Keratinocyte (primary cell): ENCODE measurements around the gene TRAPPC1. TPM values are rescaled to one million over a fixed set of nuclear protein-coding genes. Genes with fewer than 3 reads are reported as not detected.
A peak's percentile ranks its signal among the peaks of the same experiment; 100 is the strongest.

Experiments used
- DNase-seq: peaks from one replicate; pipeline ENCODE4 v3.0.0-alpha.2; 2011; ENCODE audit warnings: low read depth, missing footprints, low spot score
- FAIRE-seq: peaks from 2 replicates; lab custom pipeline; 2011; peaks lifted over from hg19 to GRCh38; lab: Jason Lieb, UNC
- H2AFZ ChIP-seq: 2 replicates; pipeline ENCODE4 v1.6.0; 2012; ENCODE audit warnings: low read length, control low read depth, inconsistent platforms; ENCODE audit not compliant: control insufficient read depth
- H3K27ac ChIP-seq: 2 replicates; pipeline ENCODE4 v1.5.1; 2011; ENCODE audit warnings: low read length; ENCODE audit not compliant: control insufficient read depth, insufficient read depth
- H3K27me3 ChIP-seq: 3 replicates; pipeline ENCODE4 v1.6.0; 2011; ENCODE audit warnings: low read length; ENCODE audit not compliant: control insufficient read depth, insufficient read depth; ENCODE audit errors: extremely low read depth
- H3K36me3 ChIP-seq, 2 experiments: 2 replicates in 1 of 2; 3 replicates in 1 of 2; pipeline ENCODE4 v1.5.1; 2011; ENCODE audit warnings: low read length in 2 of 2, mild to moderate bottlenecking in 1 of 2; ENCODE audit not compliant: control insufficient read depth in 2 of 2, insufficient read depth in 2 of 2; ENCODE audit errors: extremely low read depth in 1 of 2
- H3K4me1 ChIP-seq: 3 replicates; pipeline ENCODE4 v1.5.1; 2011; ENCODE audit warnings: low read length; ENCODE audit not compliant: control insufficient read depth, insufficient read depth; ENCODE audit errors: extremely low read depth
- H3K4me2 ChIP-seq: 3 replicates; pipeline ENCODE4 v1.6.0; 2011; ENCODE audit warnings: low read depth, low read length; ENCODE audit not compliant: control insufficient read depth, insufficient read depth; ENCODE audit errors: extremely low read depth
- H3K4me3 ChIP-seq, 3 experiments: fragments of 200-600 bp in 1 of 3; sonication (generic) in 1 of 3; 2 replicates in 2 of 3; 3 replicates in 1 of 3; pipeline ENCODE4 v1.5.1; 2011 to 2016; ENCODE audit warnings: low read length in 3 of 3, mild to moderate bottlenecking in 3 of 3, control low read depth in 2 of 3, inconsistent platforms in 1 of 3, low read depth in 1 of 3, mixed read lengths in 1 of 3, mixed run types in 1 of 3, moderate library complexity in 1 of 3; ENCODE audit not compliant: control insufficient read depth in 2 of 3, insufficient read depth in 2 of 3; ENCODE audit errors: extremely low read depth in 1 of 3
- H3K79me2 ChIP-seq: 2 replicates; pipeline ENCODE4 v1.6.0; 2012; ENCODE audit warnings: low read length; ENCODE audit not compliant: control insufficient read depth, insufficient read depth
- H3K9ac ChIP-seq: 3 replicates; pipeline ENCODE4 v1.6.0; 2011; ENCODE audit warnings: low read length; ENCODE audit not compliant: control insufficient read depth, insufficient read depth; ENCODE audit errors: extremely low read depth
- H3K9me1 ChIP-seq: 3 replicates; pipeline ENCODE4 v1.6.0; 2011; ENCODE audit warnings: low read length; ENCODE audit not compliant: control insufficient read depth, insufficient read depth; ENCODE audit errors: extremely low read depth
- H3K9me3 ChIP-seq: 2 replicates; pipeline ENCODE4 v1.5.1; 2012; ENCODE audit warnings: low read depth, low read length; ENCODE audit not compliant: control insufficient read depth
- H4K20me1 ChIP-seq: 3 replicates; pipeline ENCODE4 v1.6.0; 2011; ENCODE audit warnings: low read length; ENCODE audit not compliant: control insufficient read depth, insufficient read depth; ENCODE audit errors: extremely low read depth
- CTCF ChIP-seq, 3 experiments: IDR thresholded peaks in 1 of 3; conservative IDR thresholded peaks in 1 of 3; optimal IDR thresholded peaks in 1 of 3; 2 replicates in 2 of 3; 3 replicates in 1 of 3; pipeline versions ENCODE3 to v1.5.1; 2011; ENCODE audit warnings: low read length in 3 of 3, mild to moderate bottlenecking in 3 of 3, moderate library complexity in 2 of 3, control low read depth in 1 of 3, inconsistent platforms in 1 of 3; ENCODE audit not compliant: insufficient read depth in 2 of 3; ENCODE audit errors: extremely low read depth in 1 of 3
- EZH2 ChIP-seq: IDR thresholded peaks from one replicate; pipeline ENCODE4 v1.6.1; 2012; ENCODE audit warnings: inconsistent platforms, mild to moderate bottlenecking, low read length, moderate library complexity
- dilution Hi-C: fragments of 300-500 bp; cut with MboI; formaldehyde crosslinking; loops from one replicate; pipeline ENCODE4 v1.7.0; 2020; ENCODE audit warnings: low sequenced_read_pairs; ENCODE audit not compliant: extremely low pct_ligation_motif_present
- polyA plus RNA-seq, 5 experiments: library from polyadenylated mRNA; depleted of rRNA in 3 of 5; stranded (reverse) in 3 of 5; stranded (forward) in 1 of 5; unstranded in 1 of 5; fragments of >200 nt; gene quantifications; 1 replicate in 1 of 5; 2 replicates in 3 of 5; 3 replicates in 1 of 5; pipeline versions ENCODE4 v1.2.1 to v1.2.3, GENCODE V29; 2011 to 2012; ENCODE audit warnings: missing spikeins in 2 of 5, low read depth in 1 of 5, low replicate concordance in 1 of 5

The TRAPPC1 gene
- polyA plus RNA-seq, 1 donor (not counting 4 experiments of a cell fraction or from before 2014, with no cell fraction given), result 128 TPM

GRCh38 chr17:7889166-7889955, 42.4 kb downstream of the TRAPPC1 start:
- DNase-seq, result peak; percentile 75
- H3K9me3 ChIP-seq, result no peaks in the 10 kb centered on the region
- H3K4me1 ChIP-seq, result peaks cover 31% of the 10 kb centered on the region
- peak overlapping the region; percentile 88 for H3K4me2 ChIP-seq
- peak overlapping the region; percentile 87 for H3K9ac ChIP-seq
- H3K4me3 ChIP-seq, result peak overlapping the region in 2 of 3 experiments; percentile 61 to 76
- peaks cover 18% of the 10 kb centered on the region for H3K79me2 ChIP-seq
- FAIRE-seq, result peak; percentile 70
- no peaks in the 10 kb centered on the region for H3K9me1 ChIP-seq
- H3K27ac ChIP-seq, result peak overlapping the region; percentile 89
- H3K27me3 ChIP-seq, result no peaks in the 10 kb centered on the region
- dilution Hi-C loops, result no loop called here
- no peak overlapping the region for H2AFZ ChIP-seq
- no peaks in the 10 kb centered on the region for H4K20me1 ChIP-seq
- no peak for TF ChIP-seq EZH2
- TF ChIP-seq CTCF (optimal IDR thresholded peaks at IDR 0.05 in 1 of 3, IDR thresholded peaks at IDR 0.05 in 1 of 3, conservative IDR thresholded peaks at IDR 0.05 in 1 of 3; ENCODE audit: extremely low read depth in 1 of 3, insufficient read depth in 2 of 3, low read length in 3 of 3), result peak; percentile 39 to 53 (median 46)
- H3K36me3 ChIP-seq, result peaks cover 20 to 36% of the 10 kb centered on the region in 2 experiments

- H3K4me3 ChIP-seq, result peak within 1 kb of the TSS; percentile 57 to 76 (median 61)
- DNase-seq, result no peak
- no peaks in the 10 kb centered on the region for H3K9me1 ChIP-seq
- no peaks in the 10 kb centered on the region for H4K20me1 ChIP-seq
- H2AFZ ChIP-seq, result peak within 1 kb of the TSS; percentile 79
- peaks cover 11 to 26% of the 10 kb centered on the region in 2 experiments for H3K36me3 ChIP-seq
- dilution Hi-C loops, result no loop called here
- TF ChIP-seq EZH2 (no peak), CTCF (optimal IDR thresholded peaks at IDR 0.05 in 1 of 3, IDR thresholded peaks at IDR 0.05 in 1 of 3, conservative IDR thresholded peaks at IDR 0.05 in 1 of 3; ENCODE audit: extremely low read depth in 1 of 3, insufficient read depth in 2 of 3, low read length in 3 of 3) (no peak)
- peak; percentile 89 for FAIRE-seq
- peaks cover 35% of the 10 kb centered on the region for H3K4me1 ChIP-seq
- peak within 1 kb of the TSS; percentile 88 for H3K4me2 ChIP-seq
- H3K9me3 ChIP-seq, result no peaks in the 10 kb centered on the region
- H3K27ac ChIP-seq, result peak within 1 kb of the TSS; percentile 89
- H3K79me2 ChIP-seq, result peaks cover 18% of the 10 kb centered on the region
- H3K9ac ChIP-seq, result peak within 1 kb of the TSS; percentile 87
- no peaks in the 10 kb centered on the region for H3K27me3 ChIP-seq
Observed at GRCh38 chr17:7888184-7888920, 43.4 kb downstream of the TRAPPC1 start, which contains the start of gene CHD3. TSS of gene CHD3 (plus strand) at chr17:7888789. CDS start at chr17:7889001, 212 bp downstream.
